A549 (cell line): ENCODE data around the gene SASS6.

Source experiments
- CHD2 ChIP-seq: fragments of 150-350 bp; IDR thresholded peaks from 2 replicates; pipeline ENCODE4 v1.6.1; 2014; ENCODE audit warnings: low read length; ENCODE audit not compliant: partially characterized antibody
- E2F6 ChIP-seq: IDR thresholded peaks from 2 replicates; pipeline ENCODE4 v1.6.1; 2012; ENCODE audit warnings: low read depth, borderline replicate concordance
- HEYL ChIP-seq: fragments of 250-450 bp; sonication (Bioruptor Pico); IDR thresholded peaks from 2 replicates; pipeline ENCODE4 v1.8.0; 2021; ENCODE audit warnings: mild to moderate bottlenecking, moderate library complexity
- HOXB5 ChIP-seq: fragments of 250-450 bp; sonication (Bioruptor Pico); IDR thresholded peaks from 2 replicates; pipeline ENCODE4 v1.5.0; 2020; ENCODE audit warnings: mild to moderate bottlenecking, moderate library complexity
- NPAS2 ChIP-seq: fragments of 250-450 bp; sonication (Bioruptor Pico); IDR thresholded peaks from 2 replicates; pipeline ENCODE4 v1.8.0; 2022; ENCODE audit warnings: mild to moderate bottlenecking, moderate library complexity, borderline replicate concordance
- PHF8 ChIP-seq: fragments of 200-600 bp; sonication (generic); IDR thresholded peaks from 2 replicates; pipeline ENCODE4 v1.6.1; 2016; ENCODE audit warnings: low read depth, mild to moderate bottlenecking, antibody characterized with exemption, moderate library complexity, borderline replicate concordance
- POLR2A ChIP-seq: IDR thresholded peaks from 2 replicates; pipeline ENCODE4 v1.6.1; 2012; ENCODE audit warnings: mild to moderate bottlenecking, low read length
- POLR2AphosphoS2 ChIP-seq: conservative IDR thresholded peaks from 2 replicates; pipeline ENCODE4 v1.6.1; 2012; ENCODE audit warnings: low read length, improper control_type of control experiment, inconsistent platforms
- RAD21 ChIP-seq, 2 experiments: fragments of >200 bp in 1 of 2; sonication (Bioruptor Twin) in 1 of 2; formaldehyde crosslinking in 1 of 2; IDR thresholded peaks in 1 of 2; conservative IDR thresholded peaks in 1 of 2; 2 replicates in 1 of 2; 3 replicates in 1 of 2; pipeline ENCODE4 v1.6.1; 2012 to 2018; ENCODE audit warnings: inconsistent platforms in 1 of 2
- REST ChIP-seq: fragments of 200-600 bp; sonication (generic); IDR thresholded peaks from 2 replicates; pipeline ENCODE4 v1.6.1; 2016; ENCODE audit warnings: antibody characterized with exemption, mild to moderate bottlenecking, moderate library complexity
- SREBF2 ChIP-seq: fragments of 450-650 bp; IDR thresholded peaks from 2 replicates; pipeline ENCODE4 v1.6.1; 2014; ENCODE audit warnings: mild to moderate bottlenecking, moderate library complexity
- TP53 ChIP-seq: fragments of 250-450 bp; sonication (Bioruptor Pico); IDR thresholded peaks from 2 replicates; pipeline ENCODE4 v1.5.0; 2021; ENCODE audit warnings: mild to moderate bottlenecking, moderate library complexity
- TF ChIP-seq, protein P1 (sequence below): fragments of >200 bp; sonication (Bioruptor Twin); formaldehyde crosslinking; IDR thresholded peaks from 3 replicates; pipeline ENCODE4 v1.5.1; 2016
- TF ChIP-seq, protein P2 (sequence below): fragments of >200 bp; sonication (Bioruptor Twin); formaldehyde crosslinking; IDR thresholded peaks from 2 replicates; pipeline ENCODE4 v1.6.1; 2016

DNA sequence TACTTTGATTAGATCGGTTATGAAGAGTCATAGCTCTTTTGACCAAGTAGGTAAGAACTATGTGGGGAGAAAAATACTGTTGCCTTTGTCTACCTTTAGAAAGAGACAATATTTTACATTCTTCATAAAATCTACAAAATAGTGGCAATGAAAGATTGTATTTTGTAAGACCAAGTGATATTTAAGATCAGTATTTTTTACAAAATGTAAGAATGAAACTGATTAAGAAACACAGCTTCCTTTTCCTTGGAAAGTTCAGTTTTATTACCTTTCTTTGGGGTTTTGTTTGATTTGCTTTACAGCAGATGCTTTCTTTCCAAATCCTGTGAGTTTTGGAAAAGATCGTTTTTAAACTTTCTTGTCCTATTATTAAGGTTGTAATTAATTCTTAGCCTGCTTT is 93.1 kb downstream of the SASS6 start:
- TF ChIP-seq, protein P1, sequence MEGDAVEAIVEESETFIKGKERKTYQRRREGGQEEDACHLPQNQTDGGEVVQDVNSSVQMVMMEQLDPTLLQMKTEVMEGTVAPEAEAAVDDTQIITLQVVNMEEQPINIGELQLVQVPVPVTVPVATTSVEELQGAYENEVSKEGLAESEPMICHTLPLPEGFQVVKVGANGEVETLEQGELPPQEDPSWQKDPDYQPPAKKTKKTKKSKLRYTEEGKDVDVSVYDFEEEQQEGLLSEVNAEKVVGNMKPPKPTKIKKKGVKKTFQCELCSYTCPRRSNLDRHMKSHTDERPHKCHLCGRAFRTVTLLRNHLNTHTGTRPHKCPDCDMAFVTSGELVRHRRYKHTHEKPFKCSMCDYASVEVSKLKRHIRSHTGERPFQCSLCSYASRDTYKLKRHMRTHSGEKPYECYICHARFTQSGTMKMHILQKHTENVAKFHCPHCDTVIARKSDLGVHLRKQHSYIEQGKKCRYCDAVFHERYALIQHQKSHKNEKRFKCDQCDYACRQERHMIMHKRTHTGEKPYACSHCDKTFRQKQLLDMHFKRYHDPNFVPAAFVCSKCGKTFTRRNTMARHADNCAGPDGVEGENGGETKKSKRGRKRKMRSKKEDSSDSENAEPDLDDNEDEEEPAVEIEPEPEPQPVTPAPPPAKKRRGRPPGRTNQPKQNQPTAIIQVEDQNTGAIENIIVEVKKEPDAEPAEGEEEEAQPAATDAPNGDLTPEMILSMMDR: no peak
- no peak for TF ChIP-seq CHD2
- TF ChIP-seq POLR2A: no peak
- no peak for TF ChIP-seq PHF8
- TF ChIP-seq HOXB5 (CRISPR knock-in tag): no peak
- no peak for TF ChIP-seq REST
- no peak for TF ChIP-seq TP53 (CRISPR knock-in tag)
- TF ChIP-seq RAD21 (conservative IDR thresholded peaks at IDR 0.05 in 1 of 2, IDR thresholded peaks at IDR 0.05 in 1 of 2): no peak
- TF ChIP-seq, protein P2, sequence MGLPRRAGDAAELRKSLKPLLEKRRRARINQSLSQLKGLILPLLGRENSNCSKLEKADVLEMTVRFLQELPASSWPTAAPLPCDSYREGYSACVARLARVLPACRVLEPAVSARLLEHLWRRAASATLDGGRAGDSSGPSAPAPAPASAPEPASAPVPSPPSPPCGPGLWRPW: no peak
- no peak for TF ChIP-seq NPAS2 (CRISPR knock-in tag)
- no peak for TF ChIP-seq E2F6
- no peak for TF ChIP-seq POLR2AphosphoS2
- TF ChIP-seq SREBF2: no peak
- no peak for TF ChIP-seq HEYL (CRISPR knock-in tag)
